Measurements from ENCODE around the gene MAGI2. TPM values are rescaled to one million over a fixed set of nuclear protein-coding genes. Genes with fewer than 3 reads are reported as not detected.

Gene MAGI2
- total RNA-seq, 2 experiments from 2014 or later = 0.08 to 0.13 TPM

GRCh38 chr7:78499971-78500370 is 953.5 kb downstream of the MAGI2 start:
- ChIA-PET POLR2A (no interaction called here), CTCF (no interaction called here)
- Mint-ChIP-seq H3K36me3 (ENCODE audit: low read depth) (no peaks in the 10 kb centered on the region), H3K27ac (no peak overlapping the region), H3K27me3 (no peaks in the 10 kb centered on the region), H3K9me3 (no peaks in the 10 kb centered on the region), H3K4me3 (no peak overlapping the region), H3K4me1 (no peaks in the 10 kb centered on the region)
- DNase-seq = no peak

DNA sequence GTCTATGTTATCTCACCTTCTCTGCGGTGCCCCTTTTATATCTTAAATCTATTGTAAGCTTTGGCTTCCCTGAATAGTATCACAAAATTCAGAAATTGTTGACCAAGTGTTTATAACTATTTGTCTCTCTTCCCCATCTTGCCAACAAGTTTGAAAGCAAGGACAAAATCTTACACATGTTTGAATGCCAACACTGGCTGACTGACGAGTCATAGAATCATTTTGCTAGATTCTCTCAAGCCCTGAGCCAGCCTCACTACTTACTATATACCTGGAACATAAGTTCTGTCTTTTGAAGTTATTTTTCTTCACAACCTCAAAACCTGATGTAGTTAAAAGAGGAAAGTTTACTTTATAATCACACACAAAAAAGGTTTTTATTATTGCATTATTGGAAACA is 954.2 kb downstream of the MAGI2 start:
- CTCF ChIA-PET = no interaction called here
- H3K9me3 Mint-ChIP-seq = no peaks in the 10 kb centered on the region
- no peaks in the 10 kb centered on the region for H3K4me1 Mint-ChIP-seq
- no peaks in the 10 kb centered on the region for H3K27me3 Mint-ChIP-seq
- no peak overlapping the region for H3K4me3 Mint-ChIP-seq
- DNase-seq = no peak
- H3K36me3 Mint-ChIP-seq (ENCODE audit: low read depth) = no peaks in the 10 kb centered on the region
- POLR2A ChIA-PET = no interaction called here
- H3K27ac Mint-ChIP-seq = no peak overlapping the region

- H3K4me1 Mint-ChIP-seq = no peaks in the 10 kb centered on the region
- no peaks in the 10 kb centered on the region for H3K9me3 Mint-ChIP-seq
- H3K36me3 Mint-ChIP-seq (ENCODE audit: low read depth) = no peaks in the 10 kb centered on the region
- CTCF ChIA-PET = no interaction called here
- POLR2A ChIA-PET = no interaction called here
- DNase-seq = no peak
- H3K27ac Mint-ChIP-seq = no peak overlapping the region
- no peak overlapping the region for H3K4me3 Mint-ChIP-seq
- H3K27me3 Mint-ChIP-seq = no peaks in the 10 kb centered on the region
These were observed 955.6 kb downstream of the MAGI2 start for GRCh38 chr7:78497728-78498427.

DNA sequence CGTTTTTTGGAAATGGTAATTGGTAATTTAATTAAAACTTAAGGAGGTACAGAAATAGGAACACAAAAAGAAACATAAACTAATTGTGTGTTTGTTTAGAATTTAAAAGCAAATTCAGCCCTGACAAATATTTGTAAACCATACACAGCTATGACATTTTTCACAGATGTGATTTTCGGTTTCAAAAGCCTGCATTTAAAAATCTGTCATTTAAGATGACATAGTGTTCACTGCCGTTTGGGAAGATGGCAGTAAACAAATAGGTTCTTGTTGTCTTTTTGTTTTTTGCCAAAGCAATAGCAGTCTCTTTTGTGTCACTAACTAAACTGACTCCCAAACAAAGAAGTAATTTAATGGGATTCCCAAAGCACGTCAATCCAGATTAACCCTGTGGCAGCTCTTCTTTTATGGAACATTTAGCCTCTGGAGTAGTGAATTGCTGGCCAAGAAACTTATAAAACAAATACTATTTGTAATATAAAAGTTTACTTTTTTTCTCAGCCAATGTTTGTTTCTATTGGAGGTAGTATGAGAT is 957.3 kb downstream of the MAGI2 start:
- no peaks in the 10 kb centered on the region for H3K27me3 Mint-ChIP-seq
- H3K9me3 Mint-ChIP-seq = no peaks in the 10 kb centered on the region
- ChIA-PET POLR2A (no interaction called here), CTCF (no interaction called here)
- H3K4me3 Mint-ChIP-seq = no peak overlapping the region
- no peak overlapping the region for H3K27ac Mint-ChIP-seq
- H3K4me1 Mint-ChIP-seq = no peaks in the 10 kb centered on the region
- no peak for DNase-seq
- no peaks in the 10 kb centered on the region for H3K36me3 Mint-ChIP-seq (ENCODE audit: low read depth)

- ChIA-PET CTCF (no interaction called here), POLR2A (no interaction called here)
- DNase-seq = no peak
- H3K27ac Mint-ChIP-seq = no peak overlapping the region
- H3K9me3 Mint-ChIP-seq = no peaks in the 10 kb centered on the region
- H3K36me3 Mint-ChIP-seq (ENCODE audit: low read depth) = no peaks in the 10 kb centered on the region
- H3K4me1 Mint-ChIP-seq = no peaks in the 10 kb centered on the region
- H3K4me3 Mint-ChIP-seq = no peak overlapping the region
- no peaks in the 10 kb centered on the region for H3K27me3 Mint-ChIP-seq
These were observed 960.1 kb downstream of the MAGI2 start for GRCh38 chr7:78493401-78493800.

GRCh38 chr7:78492146-78492545 is 961.3 kb downstream of the MAGI2 start:
- no peak overlapping the region for H3K27ac Mint-ChIP-seq
- no peak overlapping the region for H3K4me3 Mint-ChIP-seq
- H3K9me3 Mint-ChIP-seq = no peaks in the 10 kb centered on the region
- POLR2A ChIA-PET = no interaction called here
- no peaks in the 10 kb centered on the region for H3K27me3 Mint-ChIP-seq
- no peaks in the 10 kb centered on the region for H3K4me1 Mint-ChIP-seq
- H3K36me3 Mint-ChIP-seq (ENCODE audit: low read depth) = no peaks in the 10 kb centered on the region
- no peak for DNase-seq
- CTCF ChIA-PET = no interaction called here

- Mint-ChIP-seq H3K4me3 (no peak overlapping the region), H3K27me3 (no peaks in the 10 kb centered on the region), H3K4me1 (no peaks in the 10 kb centered on the region), H3K27ac (no peak overlapping the region), H3K9me3 (no peaks in the 10 kb centered on the region), H3K36me3 (ENCODE audit: low read depth) (no peaks in the 10 kb centered on the region)
- DNase-seq = no peak
- POLR2A ChIA-PET = no interaction called here
- CTCF ChIA-PET = no interaction called here
These were observed 962.9 kb downstream of the MAGI2 start for GRCh38 chr7:78490524-78490923.

- H3K27me3 Mint-ChIP-seq = no peaks in the 10 kb centered on the region
- H3K4me1 Mint-ChIP-seq = no peaks in the 10 kb centered on the region
- ChIA-PET CTCF (no interaction called here), POLR2A (no interaction called here)
- no peaks in the 10 kb centered on the region for H3K36me3 Mint-ChIP-seq (ENCODE audit: low read depth)
- H3K4me3 Mint-ChIP-seq = no peak overlapping the region
- no peak for DNase-seq
- H3K9me3 Mint-ChIP-seq = no peaks in the 10 kb centered on the region
- H3K27ac Mint-ChIP-seq = no peak overlapping the region
These were observed 963.8 kb downstream of the MAGI2 start for GRCh38 chr7:78489476-78490240.

DNA sequence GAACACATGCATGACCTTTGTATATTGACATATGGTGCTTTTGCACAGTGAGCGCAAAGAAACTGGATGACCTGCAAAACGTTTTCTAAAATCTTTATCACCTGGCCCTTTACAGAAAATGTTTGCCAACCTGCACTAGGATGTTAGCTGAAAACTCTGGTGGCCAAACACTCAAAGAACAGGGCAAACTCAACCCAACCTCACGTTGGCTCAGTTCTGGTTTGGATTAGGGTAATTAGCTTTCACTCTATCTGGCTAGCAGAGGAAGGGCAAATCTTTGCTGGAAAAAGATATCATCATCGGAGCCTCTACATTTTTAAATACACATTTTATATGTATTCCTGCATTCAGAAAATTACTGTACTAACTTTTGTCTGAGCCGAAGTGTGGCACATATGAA is 966.0 kb downstream of the MAGI2 start:
- no peak overlapping the region for H3K27ac Mint-ChIP-seq
- no peaks in the 10 kb centered on the region for H3K36me3 Mint-ChIP-seq (ENCODE audit: low read depth)
- DNase-seq = no peak
- no peaks in the 10 kb centered on the region for H3K4me1 Mint-ChIP-seq
- H3K4me3 Mint-ChIP-seq = no peak overlapping the region
- CTCF ChIA-PET = no interaction called here
- POLR2A ChIA-PET = no interaction called here
- no peaks in the 10 kb centered on the region for H3K9me3 Mint-ChIP-seq
- no peaks in the 10 kb centered on the region for H3K27me3 Mint-ChIP-seq

GRCh38 chr7:78479348-78479747 is 974.1 kb downstream of the MAGI2 start:
- Mint-ChIP-seq H3K27me3 (no peaks in the 10 kb centered on the region), H3K4me1 (no peaks in the 10 kb centered on the region), H3K9me3 (no peaks in the 10 kb centered on the region), H3K27ac (no peak overlapping the region), H3K4me3 (no peak overlapping the region), H3K36me3 (ENCODE audit: low read depth) (no peaks in the 10 kb centered on the region)
- DNase-seq = no peak
- POLR2A ChIA-PET = no interaction called here
- CTCF ChIA-PET = no interaction called here

- Mint-ChIP-seq H3K9me3 (no peaks in the 10 kb centered on the region), H3K4me1 (no peaks in the 10 kb centered on the region), H3K36me3 (ENCODE audit: low read depth) (no peaks in the 10 kb centered on the region), H3K4me3 (no peak overlapping the region), H3K27me3 (no peaks in the 10 kb centered on the region), H3K27ac (no peak overlapping the region)
- no peak for DNase-seq
- CTCF ChIA-PET = no interaction called here
- POLR2A ChIA-PET = no interaction called here
These were observed 976.5 kb downstream of the MAGI2 start for GRCh38 chr7:78476851-78477405.

DNA sequence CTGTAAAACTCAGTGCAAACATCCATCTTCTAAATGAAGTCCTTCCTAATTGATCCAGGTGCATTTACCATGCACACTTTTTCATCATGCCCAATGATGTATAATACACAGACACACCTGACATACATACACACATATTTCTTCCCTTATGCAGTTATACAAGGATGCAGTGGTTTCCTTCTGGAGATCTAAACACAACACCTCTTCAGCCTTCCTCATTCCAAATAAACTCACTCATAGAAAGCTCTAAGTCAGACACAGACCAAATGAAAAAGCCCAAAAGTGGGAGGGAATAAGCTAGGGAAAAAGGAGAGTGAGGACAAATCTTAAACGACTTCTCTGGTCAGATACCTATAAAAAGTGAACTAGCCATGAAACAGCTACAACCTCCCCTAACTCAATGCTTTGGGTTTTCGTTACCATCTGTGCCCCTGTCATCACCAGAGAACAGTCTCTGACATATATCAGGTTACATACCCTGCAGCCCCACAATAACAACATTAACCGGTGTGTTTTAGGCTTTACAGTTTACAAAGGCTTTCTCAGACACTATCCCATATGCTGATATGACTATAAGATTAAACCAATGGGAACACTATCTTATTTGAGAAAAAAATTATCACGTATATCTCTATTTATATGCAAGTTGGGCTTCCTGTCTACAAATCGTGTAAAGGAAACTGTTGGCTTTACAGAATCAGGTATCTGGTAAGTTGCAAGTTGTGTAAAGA is 979.7 kb downstream of the MAGI2 start:
- no peaks in the 10 kb centered on the region for H3K9me3 Mint-ChIP-seq
- ChIA-PET POLR2A (no interaction called here), CTCF (no interaction called here)
- no peaks in the 10 kb centered on the region for H3K27me3 Mint-ChIP-seq
- H3K36me3 Mint-ChIP-seq (ENCODE audit: low read depth) = no peaks in the 10 kb centered on the region
- H3K4me1 Mint-ChIP-seq = no peaks in the 10 kb centered on the region
- no peak overlapping the region for H3K27ac Mint-ChIP-seq
- H3K4me3 Mint-ChIP-seq = no peak overlapping the region
- no peak for DNase-seq

- no peak overlapping the region for H3K27ac Mint-ChIP-seq
- H3K36me3 Mint-ChIP-seq (ENCODE audit: low read depth) = no peaks in the 10 kb centered on the region
- no peaks in the 10 kb centered on the region for H3K27me3 Mint-ChIP-seq
- no peak for DNase-seq
- CTCF ChIA-PET = no interaction called here
- no peaks in the 10 kb centered on the region for H3K9me3 Mint-ChIP-seq
- H3K4me1 Mint-ChIP-seq = no peaks in the 10 kb centered on the region
- POLR2A ChIA-PET = no interaction called here
- no peak overlapping the region for H3K4me3 Mint-ChIP-seq
These were observed 980.4 kb downstream of the MAGI2 start for GRCh38 chr7:78473021-78473420.

All from activated CD4-positive, alpha-beta memory T cell treated with anti-CD3 and anti-CD28 coated beads, Interleukin-2, amount 10 ng/mL, durations not matched to agents 7 days and 5 days (primary cell).